Measurements from ENCODE around the gene FNTB.

Gene FNTB

GRCh38 chr14:65062096-65063075 is 75.7 kb downstream of the FNTB start:
- Histone ChIP-seq H3K9me3 (ENCODE audit: insufficient read depth, low read length, severe bottlenecking) (no peaks in the 10 kb centered on the region), H3K27ac (ENCODE audit: low read length) (no peak overlapping the region), H2AFZ (ENCODE audit: low read depth, low read length) (no peak overlapping the region), H3K9ac (ENCODE audit: low read depth, low read length) (no peak overlapping the region), H3K4me1 (ENCODE audit: insufficient read depth, low read length) (no peaks in the 10 kb centered on the region), H3K4me3 (ENCODE audit: low read depth in 1 of 2, low read length in 2 of 2) (no peak overlapping the region), H3K27me3 (ENCODE audit: insufficient read depth, low read length, poor library complexity) (no peaks in the 10 kb centered on the region), H4K20me1 (ENCODE audit: insufficient read depth, low read length) (no peaks in the 10 kb centered on the region), H3K79me2 (ENCODE audit: insufficient read depth, low read length) (no peaks in the 10 kb centered on the region), H3K4me2 (ENCODE audit: insufficient read depth, low read length) (no peak overlapping the region), H3K36me3 (ENCODE audit: insufficient read depth, low read length) (peaks cover 58% of the 10 kb centered on the region)
- no peak for TF ChIP-seq EZH2 (IDR thresholded peaks at IDR 0.05; ENCODE audit: borderline replicate concordance, low read depth, low read length, severe bottlenecking)
- no peak for TF ChIP-seq CTCF (IDR thresholded peaks at IDR 0.05; ENCODE audit: borderline replicate concordance, extremely low read depth, low read length, poor library complexity, severe bottlenecking)
- DNase-seq, result no peak
- ATAC-seq (ENCODE audit: insufficient read depth, low read depth), result no peak; the same call in 2 of the 3 replicates

- no peak overlapping the region for H3K4me2 ChIP-seq (ENCODE audit: insufficient read depth, low read length)
- H4K20me1 ChIP-seq (ENCODE audit: insufficient read depth, low read length), result peaks cover 3% of the 10 kb centered on the region
- no peak for DNase-seq
- TF ChIP-seq EZH2 (IDR thresholded peaks at IDR 0.05; ENCODE audit: borderline replicate concordance, low read depth, low read length, severe bottlenecking) (no peak), CTCF (IDR thresholded peaks at IDR 0.05; ENCODE audit: borderline replicate concordance, extremely low read depth, low read length, poor library complexity, severe bottlenecking) (no peak)
- no peaks in the 10 kb centered on the region for H3K9me3 ChIP-seq (ENCODE audit: insufficient read depth, low read length, severe bottlenecking)
- peaks cover 84% of the 10 kb centered on the region for H3K36me3 ChIP-seq (ENCODE audit: insufficient read depth, low read length)
- no peak overlapping the region for H3K4me3 ChIP-seq (ENCODE audit: low read depth in 1 of 2, low read length in 2 of 2)
- no peak overlapping the region for H2AFZ ChIP-seq (ENCODE audit: low read depth, low read length)
- no peaks in the 10 kb centered on the region for H3K4me1 ChIP-seq (ENCODE audit: insufficient read depth, low read length)
- H3K27me3 ChIP-seq (ENCODE audit: insufficient read depth, low read length, poor library complexity), result no peaks in the 10 kb centered on the region
- ATAC-seq (ENCODE audit: insufficient read depth, low read depth), result no peak
- no peaks in the 10 kb centered on the region for H3K79me2 ChIP-seq (ENCODE audit: insufficient read depth, low read length)
- H3K9ac ChIP-seq (ENCODE audit: low read depth, low read length), result no peak overlapping the region
- no peak overlapping the region for H3K27ac ChIP-seq (ENCODE audit: low read length)
Measured at GRCh38 chr14:65065719-65066118, 79.0 kb downstream of the FNTB start.

- no peak for TF ChIP-seq CTCF (IDR thresholded peaks at IDR 0.05; ENCODE audit: borderline replicate concordance, extremely low read depth, low read length, poor library complexity, severe bottlenecking)
- no peak for TF ChIP-seq EZH2 (IDR thresholded peaks at IDR 0.05; ENCODE audit: borderline replicate concordance, low read depth, low read length, severe bottlenecking)
- H3K4me2 ChIP-seq (ENCODE audit: insufficient read depth, low read length), result no peak overlapping the region
- H3K9ac ChIP-seq (ENCODE audit: low read depth, low read length), result no peak overlapping the region
- no peak overlapping the region for H2AFZ ChIP-seq (ENCODE audit: low read depth, low read length)
- no peaks in the 10 kb centered on the region for H3K4me1 ChIP-seq (ENCODE audit: insufficient read depth, low read length)
- no peak for DNase-seq
- no peak overlapping the region for H3K27ac ChIP-seq (ENCODE audit: low read length)
- H4K20me1 ChIP-seq (ENCODE audit: insufficient read depth, low read length), result peaks cover 19% of the 10 kb centered on the region
- ATAC-seq (ENCODE audit: insufficient read depth, low read depth), result no peak
- H3K36me3 ChIP-seq (ENCODE audit: insufficient read depth, low read length), result peaks cover 77% of the 10 kb centered on the region
- no peaks in the 10 kb centered on the region for H3K79me2 ChIP-seq (ENCODE audit: insufficient read depth, low read length)
- H3K9me3 ChIP-seq (ENCODE audit: insufficient read depth, low read length, severe bottlenecking), result no peaks in the 10 kb centered on the region
- H3K27me3 ChIP-seq (ENCODE audit: insufficient read depth, low read length, poor library complexity), result no peaks in the 10 kb centered on the region
- no peak overlapping the region for H3K4me3 ChIP-seq (ENCODE audit: low read depth in 1 of 2, low read length in 2 of 2)
Measured at GRCh38 chr14:65069874-65070413, 83.2 kb downstream of the FNTB start.

Measured in DND-41 (cell line).